CD4-positive, alpha-beta T cell treated with Interleukin-17A for 1 hour (primary cell): Measurements from ENCODE around the gene ERC1.
"Not testable (repeated sequence)": the region's sequence is repeated elsewhere in the genome, so short reads cannot be mapped to it uniquely, and the experiment has no call there.

Experiments used
- DNase-seq: peaks from one replicate; pipeline ENCODE4 v3.0.0-alpha.2; 2020

ERC1 gene

GRCh38 chr12:1131811-1132224 lies 140.8 kb downstream of the ERC1 start:
- no peak for DNase-seq

DNA sequence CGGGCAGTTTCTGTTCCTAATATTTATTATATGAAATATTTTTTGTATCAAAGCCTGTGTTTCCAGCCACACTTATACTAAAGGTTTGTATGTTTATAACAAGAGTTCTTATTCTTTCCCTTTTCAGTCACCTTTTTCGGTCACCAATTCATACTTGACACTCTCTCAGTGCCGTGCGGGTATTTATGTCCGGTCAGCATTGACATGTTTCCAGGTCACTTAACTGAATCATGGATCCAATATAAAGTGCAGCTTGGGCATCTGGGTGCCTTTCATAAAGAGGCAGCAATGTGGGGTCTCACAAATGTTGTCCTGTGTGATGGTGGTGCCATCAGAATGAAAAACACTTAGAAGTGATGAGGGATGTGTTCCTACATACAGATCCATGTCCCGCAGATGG lies 141.3 kb downstream of the ERC1 start:
- DNase-seq: no peak

DNA sequence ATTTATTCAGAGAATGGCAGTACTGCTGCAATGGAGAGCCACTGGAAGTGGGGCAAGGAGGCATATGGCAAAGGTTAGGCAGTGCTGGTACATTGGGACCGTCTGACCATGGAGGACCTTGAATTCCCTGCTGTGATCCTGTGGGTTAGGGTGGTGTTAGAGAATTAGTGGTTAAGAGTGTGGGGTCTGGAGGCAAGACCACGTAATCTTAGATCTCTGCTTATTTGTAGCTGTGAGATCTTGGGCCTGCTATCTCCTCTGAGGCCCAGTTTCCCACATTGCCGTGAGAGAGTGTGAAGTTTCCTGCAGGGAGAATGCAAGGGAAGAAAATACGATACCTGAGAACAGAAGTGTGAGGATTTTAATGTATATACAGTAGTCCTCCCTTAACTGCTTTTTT lies 147.7 kb downstream of the ERC1 start:
- DNase-seq: no peak

DNA sequence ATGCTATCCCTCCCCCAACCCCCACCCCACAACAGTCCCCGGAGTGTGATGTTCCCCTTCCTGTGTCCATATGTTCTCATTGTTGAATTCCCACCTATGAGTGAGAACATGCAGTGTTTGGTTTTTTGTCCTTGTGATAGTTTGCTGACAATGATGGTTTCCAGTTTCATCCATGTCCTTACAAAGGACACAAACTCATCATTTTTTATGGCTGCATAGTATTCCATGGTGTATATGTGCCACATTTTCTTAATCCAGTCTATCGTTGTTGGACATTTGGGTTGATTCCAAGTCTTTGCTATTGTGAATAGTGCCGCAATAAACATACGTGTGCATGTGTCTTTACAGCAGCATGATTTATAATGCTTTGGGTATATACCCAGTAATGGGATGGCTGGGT lies 155.7 kb downstream of the ERC1 start:
- DNase-seq: not testable (repeated sequence)

- no peak for DNase-seq
Measured at GRCh38 chr12:1147821-1148220, 156.8 kb downstream of the ERC1 start.

DNA sequence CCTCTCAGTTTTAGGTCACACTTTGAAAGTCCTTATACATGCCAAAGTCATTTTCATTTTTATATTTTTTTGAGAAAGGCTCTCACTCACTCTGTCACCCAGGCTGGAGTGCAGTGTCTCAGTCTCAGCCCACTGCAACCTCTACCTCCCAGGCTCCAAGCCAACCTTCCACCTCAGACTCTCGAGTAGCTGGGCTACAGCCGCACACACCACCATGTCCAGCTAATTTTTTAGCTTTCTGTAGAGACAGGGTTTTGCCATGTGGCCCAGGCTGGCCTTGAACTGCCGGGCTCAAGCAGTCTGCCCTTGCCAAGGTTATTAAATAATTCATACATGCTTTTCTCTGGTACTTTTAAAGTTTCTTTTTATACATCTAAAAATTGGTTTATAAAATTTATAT lies 166.0 kb downstream of the ERC1 start:
- DNase-seq: no peak

DNA sequence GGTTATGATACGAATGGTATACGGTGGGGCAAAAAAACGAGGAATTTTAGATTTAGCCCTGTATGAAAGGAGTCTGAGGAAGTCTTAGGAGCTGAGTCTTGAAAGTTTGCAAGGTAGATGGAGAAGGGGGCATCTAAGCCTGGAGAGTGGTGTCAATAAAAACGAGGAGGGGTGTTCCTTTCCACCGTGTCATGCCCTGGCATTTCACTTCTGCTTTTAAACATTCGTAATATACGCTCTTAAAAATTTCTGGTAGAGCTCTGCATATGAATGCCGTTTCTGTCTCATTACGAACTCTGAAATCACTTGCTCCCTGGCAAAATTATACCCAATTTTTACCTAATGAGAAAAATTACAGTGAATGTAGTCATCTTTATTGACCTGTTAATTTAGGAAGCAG lies 170.2 kb downstream of the ERC1 start:
- no peak for DNase-seq

- no peak for DNase-seq
Measured at GRCh38 chr12:1162081-1162760, 171.2 kb downstream of the ERC1 start.

- no peak for DNase-seq
Measured at GRCh38 chr12:1167784-1168183, 176.8 kb downstream of the ERC1 start.

DNA sequence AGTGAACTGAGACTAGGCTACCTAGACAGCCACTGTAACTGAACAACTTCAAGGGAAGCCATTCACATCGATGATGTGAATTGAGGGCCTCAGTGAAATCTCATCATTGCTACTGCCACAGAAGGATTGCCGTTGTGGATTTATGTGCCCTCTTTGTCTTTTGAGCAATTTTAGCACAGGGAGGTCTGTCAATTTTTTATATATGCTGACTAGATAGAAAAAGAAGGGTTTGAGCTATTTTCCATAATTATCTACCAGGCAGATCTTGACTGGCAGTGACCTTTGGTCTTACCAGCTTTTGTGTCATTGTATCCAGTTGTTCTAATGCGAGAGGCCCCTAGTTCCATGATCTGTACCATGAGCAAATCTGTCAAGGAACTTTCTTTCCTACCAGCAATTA lies 179.4 kb downstream of the ERC1 start:
- DNase-seq: no peak

- DNase-seq: no peak
Measured at GRCh38 chr12:1171657-1172408, 180.8 kb downstream of the ERC1 start.

DNA sequence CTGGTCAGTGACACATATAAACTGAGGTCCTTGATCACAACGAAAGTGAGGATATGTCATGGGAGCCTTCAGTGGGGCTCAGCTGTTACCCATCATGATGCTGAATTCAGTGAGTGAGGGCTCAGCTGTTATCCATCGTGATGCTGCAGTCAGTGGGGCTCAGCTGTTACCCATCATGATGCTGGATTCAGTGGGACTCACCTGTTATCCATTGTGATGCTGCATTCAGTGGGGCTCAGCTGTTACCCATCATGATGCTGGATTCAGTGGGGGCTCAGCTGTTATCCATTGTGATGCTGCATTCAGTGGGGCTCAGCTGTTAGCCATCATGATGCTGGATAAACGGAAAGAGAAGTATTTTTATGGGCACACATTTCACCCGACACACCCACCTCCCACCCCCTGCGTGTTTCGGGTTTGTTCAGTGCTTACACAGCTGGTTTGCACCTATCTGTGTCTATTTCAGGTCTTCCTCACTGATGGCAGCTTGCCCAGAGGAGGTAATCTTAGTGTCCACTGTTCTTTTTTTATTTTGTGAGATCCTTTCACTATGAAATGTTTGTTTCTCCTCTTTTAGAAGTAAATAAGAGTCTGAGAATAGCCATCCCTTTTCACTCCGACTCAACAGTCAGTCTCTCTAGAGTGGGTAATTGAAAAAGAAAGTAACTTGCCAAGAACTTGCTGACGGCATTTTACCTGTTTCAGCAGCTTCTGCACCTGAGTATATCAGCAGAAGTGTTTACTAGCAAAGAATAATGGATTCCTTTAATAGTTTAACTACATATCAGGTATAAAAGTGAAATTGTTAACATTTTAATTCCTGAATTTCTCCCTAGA lies 183.0 kb downstream of the ERC1 start:
- no peak for DNase-seq

GRCh38 chr12:1174659-1175058 lies 183.6 kb downstream of the ERC1 start:
- no peak for DNase-seq

DNA sequence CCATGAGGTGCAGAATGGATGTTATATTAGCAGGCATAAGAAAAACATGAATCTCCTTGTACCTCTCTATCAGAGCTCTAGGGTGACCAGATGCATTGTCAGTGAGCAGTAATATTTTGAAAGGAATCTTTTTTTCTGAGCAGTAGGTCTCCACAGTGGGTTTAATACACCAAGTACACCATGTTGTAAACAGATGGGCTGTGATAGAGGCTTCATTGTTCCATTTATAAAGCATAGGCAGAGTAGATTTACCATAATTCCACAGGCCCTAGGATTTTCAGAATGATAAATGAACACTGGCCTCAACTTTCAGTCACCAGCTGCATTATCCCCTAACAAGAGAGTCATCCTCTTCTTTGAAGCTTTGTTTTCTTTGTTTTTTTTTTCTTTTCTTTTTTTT lies 185.2 kb downstream of the ERC1 start:
- DNase-seq: no peak

GRCh38 chr12:1179128-1179527 lies 188.1 kb downstream of the ERC1 start:
- no peak for DNase-seq

GRCh38 chr12:1182069-1182468 lies 191.0 kb downstream of the ERC1 start:
- no peak for DNase-seq

DNA sequence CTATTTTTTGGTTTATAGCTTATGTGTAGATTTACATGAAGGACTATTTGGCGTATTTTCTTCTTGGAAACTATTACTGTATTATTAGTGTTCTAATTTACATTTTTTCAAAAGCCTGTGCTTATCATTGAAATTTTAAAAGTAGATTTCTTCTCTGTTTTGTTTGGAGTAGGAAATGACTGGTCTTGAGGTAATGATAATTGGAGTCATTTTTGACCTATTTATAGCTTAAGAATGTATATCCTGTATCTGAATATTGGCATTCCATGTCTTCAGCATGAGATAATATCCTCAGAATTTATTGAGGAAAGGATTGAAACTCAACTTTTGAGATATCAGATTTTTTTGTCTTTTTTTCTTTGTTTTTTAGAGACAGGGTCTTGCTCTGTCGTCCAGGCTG lies 193.4 kb downstream of the ERC1 start:
- no peak for DNase-seq

DNA sequence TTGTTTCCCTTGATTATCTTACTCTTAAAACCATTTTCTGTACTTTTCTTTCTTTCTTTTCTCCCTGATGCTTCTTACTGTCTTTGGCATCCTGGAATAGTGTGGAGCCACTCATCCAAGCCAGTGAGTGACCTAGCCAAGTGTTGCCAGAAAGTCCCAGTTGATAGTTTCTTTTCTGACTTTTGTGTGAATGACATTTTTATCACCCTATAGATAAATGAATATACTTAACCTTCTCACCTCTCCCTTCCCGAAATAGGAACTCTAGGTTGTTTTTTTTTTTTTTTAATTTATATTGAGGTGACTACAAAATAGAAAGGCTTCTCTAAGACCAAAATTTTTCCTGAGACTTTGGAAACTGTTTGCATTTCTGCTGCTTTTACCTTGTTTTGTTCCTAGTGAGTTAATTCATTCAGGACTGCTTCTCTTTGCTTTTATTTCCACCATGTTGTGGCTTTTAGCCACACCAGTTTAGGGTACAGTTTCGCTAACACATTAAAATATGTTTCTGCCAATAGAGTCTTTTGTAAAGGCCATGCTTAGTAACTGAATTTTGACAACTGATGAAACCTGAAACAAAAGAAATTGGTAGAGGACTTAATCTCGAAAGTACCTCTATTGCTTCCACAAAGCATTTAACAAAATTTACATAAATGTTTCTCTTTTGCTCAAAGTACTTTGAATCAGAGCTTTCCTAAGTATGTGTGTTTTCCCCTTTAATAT lies 194.6 kb downstream of the ERC1 start:
- no peak for DNase-seq

- DNase-seq: no peak
Measured at GRCh38 chr12:1186298-1186697, 195.3 kb downstream of the ERC1 start.

GRCh38 chr12:1188016-1188415 lies 197.0 kb downstream of the ERC1 start:
- no peak for DNase-seq

GRCh38 chr12:1189163-1189562 lies 198.1 kb downstream of the ERC1 start:
- no peak for DNase-seq

DNA sequence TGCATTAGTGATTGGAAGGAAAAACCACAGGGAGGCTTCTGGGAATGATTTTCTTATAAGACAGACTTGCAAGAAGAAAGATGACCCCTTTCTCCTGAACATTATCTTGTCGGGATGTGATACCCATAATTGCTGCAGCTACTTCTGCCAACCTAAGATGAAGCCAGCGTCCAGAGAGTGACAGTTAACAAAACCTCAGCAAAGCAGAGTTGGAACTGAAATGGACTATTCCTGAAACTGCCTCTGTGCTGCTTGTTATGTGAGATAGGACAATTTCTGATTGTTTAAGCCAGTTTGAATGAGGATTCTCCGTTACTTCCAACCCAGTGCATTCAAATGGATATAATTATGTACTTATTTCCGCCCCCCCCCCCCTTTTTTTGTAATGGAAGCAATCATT lies 204.5 kb downstream of the ERC1 start:
- DNase-seq: no peak
